Keratinocyte (primary cell): ENCODE results near the gene BANP.

ENCODE experiments used
- CTCF ChIP-seq, 3 experiments: IDR thresholded peaks in 1 of 3; conservative IDR thresholded peaks in 1 of 3; optimal IDR thresholded peaks in 1 of 3; 2 replicates in 2 of 3; 3 replicates in 1 of 3; pipeline versions ENCODE3 to v1.5.1; 2011; ENCODE audit warnings: low read length in 3 of 3, mild to moderate bottlenecking in 3 of 3, moderate library complexity in 2 of 3, control low read depth in 1 of 3, inconsistent platforms in 1 of 3; ENCODE audit not compliant: insufficient read depth in 2 of 3; ENCODE audit errors: extremely low read depth in 1 of 3
- EZH2 ChIP-seq: IDR thresholded peaks from one replicate; pipeline ENCODE4 v1.6.1; 2012; ENCODE audit warnings: inconsistent platforms, mild to moderate bottlenecking, low read length, moderate library complexity

GRCh38 chr16:87948119-87948545, 3.1 kb upstream of the BANP start:
- no peak for TF ChIP-seq CTCF (optimal IDR thresholded peaks at IDR 0.05 in 1 of 3, IDR thresholded peaks at IDR 0.05 in 1 of 3, conservative IDR thresholded peaks at IDR 0.05 in 1 of 3; ENCODE audit: extremely low read depth in 1 of 3, insufficient read depth in 2 of 3, low read length in 3 of 3)
- TF ChIP-seq EZH2 = no peak
